Gastroesophageal sphincter (tissue), 4 donors: ENCODE results near the gene OR10D3. TPM values are rescaled to one million over a fixed set of nuclear protein-coding genes. Genes with fewer than 3 reads are reported as not detected.

Source experiments
- ATAC-seq: fragments of 150-250 bp; one replicate; pipeline ENCODE4 v1.9.1; 2016; ENCODE audit warnings: mild to moderate bottlenecking, moderate library complexity
- H3K27ac ChIP-seq, 4 donors: fragments of 200-600 bp; sonication (generic) in 3 of 4; 1 replicate in 3 of 4; 2 replicates in 1 of 4; pipeline ENCODE4 v1.5.1; 2016 to 2019
- H3K27me3 ChIP-seq: fragments of 200-600 bp; sonication (generic); one replicate; pipeline ENCODE4 v1.5.1; 2019
- H3K36me3 ChIP-seq, 2 donors: fragments of 200-600 bp; sonication (generic); one replicate each; pipeline ENCODE4 v1.5.1; 2019; ENCODE audit warnings: control low read depth in 1 of 2
- H3K4me1 ChIP-seq, 3 donors: fragments of 200-600 bp; sonication (generic); 1 replicate in 2 of 3; 2 replicates in 1 of 3; pipeline ENCODE4 v1.5.1; 2016 to 2019; ENCODE audit warnings: control low read depth in 2 of 3
- H3K4me3 ChIP-seq, 2 donors: fragments of 200-600 bp; sonication (generic); one replicate each; pipeline ENCODE4 v1.5.1; 2019; ENCODE audit warnings: mild to moderate bottlenecking in 1 of 2, moderate library complexity in 1 of 2
- H3K9me3 ChIP-seq, 3 donors: fragments of 200-600 bp; sonication (generic); one replicate each; pipeline ENCODE4 v1.5.1; 2017 to 2019; ENCODE audit warnings: control low read depth in 2 of 3
- EP300 ChIP-seq: sonication (generic); formaldehyde crosslinking; IDR thresholded peaks from one replicate; pipeline ENCODE4 v1.6.1; 2017; ENCODE audit warnings: antibody characterized with exemption, mild to moderate bottlenecking
- POLR2A ChIP-seq, 2 donors: fragments of 450-650 bp; IDR thresholded peaks; one replicate each; pipeline ENCODE4 v1.6.1; 2017; ENCODE audit warnings: antibody characterized with exemption in 2 of 2, mild to moderate bottlenecking in 2 of 2, moderate library complexity in 1 of 2
- POLR2AphosphoS5 ChIP-seq: sonication (generic); formaldehyde crosslinking; IDR thresholded peaks from one replicate; pipeline ENCODE4 v1.6.1; 2017; ENCODE audit warnings: antibody characterized with exemption
- WGBS, 2 donors: methylation state at CpG; one replicate each; pipeline ENCODE4 v1.1.5; 2018; ENCODE audit warnings: low coverage in 1 of 2; 5-methylcytosine and 5-hydroxymethylcytosine counted together
- total RNA-seq, 4 donors: library from RNA; depleted of rRNA; stranded (reverse); fragments of >200 nt; gene quantifications; one replicate each; pipeline ENCODE4 v1.1.0, GENCODE V29; 2016
- TF ChIP-seq, protein P1 (sequence below), 4 experiments: fragments of 200-600 bp in 2 of 4; fragments of 450-650 bp in 2 of 4; sonication (generic) in 1 of 4; IDR thresholded peaks; one replicate each; pipeline ENCODE4 v1.5.1; 2017 to 2019; ENCODE audit warnings: antibody characterized with exemption in 4 of 4, mild to moderate bottlenecking in 2 of 4, moderate library complexity in 2 of 4

OR10D3 gene
- total RNA-seq, 4 donors from 2014 or later, result not detected

DNA sequence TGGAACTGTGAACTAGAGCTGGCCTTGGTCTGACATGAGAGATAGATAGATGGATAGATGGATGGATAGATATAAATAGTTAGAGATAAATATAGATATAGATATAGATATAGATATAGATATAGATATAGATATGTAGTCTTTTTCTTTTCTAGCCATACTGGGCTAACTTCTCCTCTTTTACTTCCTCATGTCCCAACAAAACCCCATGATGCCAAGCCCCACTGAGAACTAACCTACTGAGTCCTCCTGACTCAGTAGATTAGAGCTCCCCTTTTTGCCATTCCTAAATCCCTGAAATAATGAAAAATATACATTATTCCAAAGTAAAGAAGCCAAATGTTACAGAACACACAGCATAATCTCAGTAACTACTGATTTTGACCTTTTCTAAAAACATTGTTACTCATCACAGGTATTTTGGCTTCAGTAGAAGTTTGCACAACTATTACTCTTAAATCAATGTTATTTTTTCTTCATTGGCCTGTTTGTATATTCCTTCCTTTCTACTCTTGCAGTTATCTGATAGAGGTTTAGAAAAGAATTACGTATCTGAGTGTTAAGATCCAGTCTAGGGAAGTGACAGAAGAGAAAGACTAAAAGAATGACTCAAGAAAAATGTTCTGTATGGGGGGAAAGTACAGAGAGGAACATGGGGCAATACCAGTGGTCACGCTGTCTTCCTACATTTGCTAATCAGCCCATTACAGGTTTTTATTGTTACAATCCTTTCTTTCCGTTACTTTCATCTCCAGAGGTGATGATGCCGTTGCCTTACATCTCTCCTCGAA is 6.0 kb upstream of the OR10D3 start:
- no peak overlapping the region for H3K27ac ChIP-seq
- no peaks in the 10 kb centered on the region for H3K27me3 ChIP-seq
- no peaks in the 10 kb centered on the region for H3K36me3 ChIP-seq
- TF ChIP-seq POLR2AphosphoS5, result no peak
- TF ChIP-seq, protein P1, sequence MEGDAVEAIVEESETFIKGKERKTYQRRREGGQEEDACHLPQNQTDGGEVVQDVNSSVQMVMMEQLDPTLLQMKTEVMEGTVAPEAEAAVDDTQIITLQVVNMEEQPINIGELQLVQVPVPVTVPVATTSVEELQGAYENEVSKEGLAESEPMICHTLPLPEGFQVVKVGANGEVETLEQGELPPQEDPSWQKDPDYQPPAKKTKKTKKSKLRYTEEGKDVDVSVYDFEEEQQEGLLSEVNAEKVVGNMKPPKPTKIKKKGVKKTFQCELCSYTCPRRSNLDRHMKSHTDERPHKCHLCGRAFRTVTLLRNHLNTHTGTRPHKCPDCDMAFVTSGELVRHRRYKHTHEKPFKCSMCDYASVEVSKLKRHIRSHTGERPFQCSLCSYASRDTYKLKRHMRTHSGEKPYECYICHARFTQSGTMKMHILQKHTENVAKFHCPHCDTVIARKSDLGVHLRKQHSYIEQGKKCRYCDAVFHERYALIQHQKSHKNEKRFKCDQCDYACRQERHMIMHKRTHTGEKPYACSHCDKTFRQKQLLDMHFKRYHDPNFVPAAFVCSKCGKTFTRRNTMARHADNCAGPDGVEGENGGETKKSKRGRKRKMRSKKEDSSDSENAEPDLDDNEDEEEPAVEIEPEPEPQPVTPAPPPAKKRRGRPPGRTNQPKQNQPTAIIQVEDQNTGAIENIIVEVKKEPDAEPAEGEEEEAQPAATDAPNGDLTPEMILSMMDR (IDR thresholded peaks at IDR 0.05), result no peak
- no peak for TF ChIP-seq POLR2A (IDR thresholded peaks at IDR 0.05)
- TF ChIP-seq EP300, result no peak
- 72 to 81% methylated on average over 5 of the region's 5 CpGs for WGBS, 2 donors
- H3K4me3 ChIP-seq, result no peak overlapping the region
- H3K9me3 ChIP-seq, result no peaks in the 10 kb centered on the region
- no peaks in the 10 kb centered on the region for H3K4me1 ChIP-seq
- no peak for ATAC-seq

DNA sequence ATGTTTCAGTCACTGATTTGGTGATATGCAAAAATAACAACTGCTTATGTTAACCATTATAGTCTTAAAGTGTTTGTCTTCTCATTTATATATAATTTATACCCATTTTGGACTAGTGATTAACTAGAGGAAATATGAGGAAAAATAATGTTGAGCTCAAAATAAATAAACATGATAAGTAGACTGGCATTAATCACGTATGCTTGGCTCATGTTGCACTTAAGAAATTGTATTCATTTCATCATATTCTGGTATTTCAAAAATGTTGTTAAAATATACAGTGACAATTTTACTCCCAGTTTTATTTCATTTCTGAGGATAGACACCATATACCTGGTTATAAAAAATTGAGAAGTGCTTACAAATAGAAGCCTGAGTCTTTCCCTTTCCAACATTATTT is 3.8 kb upstream of the OR10D3 start:
- WGBS, 2 donors, result 32 to 47% methylated on average over 1 of the region's 1 CpG
- Histone ChIP-seq H3K36me3 (no peaks in the 10 kb centered on the region), H3K9me3 (no peaks in the 10 kb centered on the region), H3K4me3 (no peak overlapping the region), H3K27me3 (no peaks in the 10 kb centered on the region), H3K27ac (no peak overlapping the region), H3K4me1 (no peaks in the 10 kb centered on the region)
- ATAC-seq, result no peak
- TF ChIP-seq, protein P1 (IDR thresholded peaks at IDR 0.05), result no peak
- TF ChIP-seq EP300, result no peak
- no peak for TF ChIP-seq POLR2AphosphoS5
- TF ChIP-seq POLR2A (IDR thresholded peaks at IDR 0.05), result no peak

DNA sequence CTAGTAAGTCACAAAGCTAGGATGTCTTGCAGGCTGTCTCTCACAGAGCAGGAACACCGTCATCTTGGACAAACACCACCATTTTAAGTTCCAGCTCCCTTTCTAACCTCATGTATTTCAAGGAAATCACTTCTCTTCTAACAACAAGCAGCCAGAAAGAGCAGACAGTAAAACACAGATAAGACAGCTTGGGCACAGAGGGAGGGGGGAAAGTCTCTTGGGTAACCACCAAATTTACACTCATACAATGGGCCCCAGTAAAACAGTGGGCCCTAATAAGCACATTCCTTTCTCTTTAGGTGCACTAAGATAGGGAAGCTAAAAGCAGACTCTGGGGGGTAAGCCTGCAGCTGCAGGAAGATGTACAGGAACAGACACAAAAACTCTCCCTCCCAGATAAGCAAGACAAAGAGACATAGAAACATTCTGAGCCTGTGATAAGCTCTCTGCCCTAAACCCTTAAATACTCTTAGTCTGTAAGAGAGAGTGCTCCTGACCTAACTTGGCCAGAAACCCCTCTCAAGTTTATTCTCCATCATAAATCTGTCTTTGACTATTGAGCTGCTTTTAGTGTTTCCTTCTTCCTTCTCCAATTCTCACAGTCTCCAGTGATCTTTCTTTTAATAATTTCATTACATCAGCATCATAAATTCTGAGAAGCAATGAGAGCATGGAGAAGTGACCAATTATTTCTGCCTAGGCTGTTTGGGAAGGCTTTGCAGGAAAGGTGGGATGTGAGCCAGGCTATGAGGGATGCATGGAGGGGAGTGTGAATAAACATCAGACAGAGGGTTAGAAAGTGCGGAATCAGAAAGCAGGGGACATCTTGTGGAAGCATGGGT is 7.4 kb downstream of the OR10D3 start:
- TF ChIP-seq POLR2AphosphoS5 (no peak), POLR2A (IDR thresholded peaks at IDR 0.05) (no peak), EP300 (no peak)
- TF ChIP-seq, protein P1 (IDR thresholded peaks at IDR 0.05), result no peak
- H3K4me1 ChIP-seq, result peaks cover 0 to 9% (median 0%) of the 10 kb centered on the region in 3 donors
- H3K27me3 ChIP-seq, result peaks cover 5% of the 10 kb centered on the region
- no peak overlapping the region for H3K4me3 ChIP-seq
- H3K9me3 ChIP-seq, result no peaks in the 10 kb centered on the region
- no peak for ATAC-seq
- H3K27ac ChIP-seq, result no peak overlapping the region
- no peaks in the 10 kb centered on the region for H3K36me3 ChIP-seq
- 44 to 45% methylated on average over 2 of the region's 2 CpGs for WGBS, 2 donors

DNA sequence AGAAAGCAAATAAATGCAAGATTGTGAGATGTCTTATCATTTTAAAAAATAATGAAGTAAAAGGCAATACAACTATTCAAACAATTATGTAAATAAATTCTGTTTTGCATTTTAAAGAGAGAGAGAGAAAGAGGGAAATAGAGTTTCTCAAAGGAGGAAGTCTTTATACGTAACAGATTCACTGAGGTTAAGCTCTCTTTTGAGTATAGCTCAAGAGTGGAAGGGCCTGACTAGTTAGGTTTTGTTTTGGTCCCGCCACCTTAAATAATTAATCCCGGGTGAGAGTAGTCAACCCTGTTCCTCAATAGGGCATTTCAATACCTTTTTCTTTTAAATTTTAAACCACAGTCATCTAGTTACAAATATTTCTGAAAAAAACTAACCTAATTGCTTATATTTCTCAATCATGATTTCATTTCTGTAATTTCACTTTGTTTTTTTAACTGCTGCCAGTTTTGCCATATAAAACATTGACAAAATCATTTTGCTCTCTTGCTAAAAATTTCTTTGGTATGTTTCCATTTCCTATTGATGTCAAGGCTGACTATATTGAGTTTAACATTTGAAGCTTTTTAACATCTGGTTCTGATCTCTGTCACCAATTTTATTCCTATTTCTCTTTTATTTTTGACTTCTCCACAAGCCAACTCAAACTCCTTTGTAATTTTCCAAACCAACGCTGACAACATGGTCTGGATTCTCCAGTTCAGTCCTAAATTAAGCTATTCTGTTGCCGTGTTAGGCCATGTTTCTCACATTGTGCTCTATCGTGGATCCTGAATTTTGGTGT is 10.3 kb downstream of the OR10D3 start:
- no peaks in the 10 kb centered on the region for H3K27me3 ChIP-seq
- 21 to 42% methylated on average over 6 of the region's 6 CpGs for WGBS, 2 donors
- no peak for TF ChIP-seq POLR2AphosphoS5
- TF ChIP-seq, protein P1 (IDR thresholded peaks at IDR 0.05), result no peak
- no peak for TF ChIP-seq POLR2A (IDR thresholded peaks at IDR 0.05)
- TF ChIP-seq EP300, result no peak
- no peaks in the 10 kb centered on the region for H3K36me3 ChIP-seq
- peaks cover 0 to 9% (median 0%) of the 10 kb centered on the region in 3 donors for H3K4me1 ChIP-seq
- H3K27ac ChIP-seq, result peak overlapping the region in 3 of 4 donors; percentile 4 to 33 (median 25)
- H3K9me3 ChIP-seq, result no peaks in the 10 kb centered on the region
- no peak overlapping the region for H3K4me3 ChIP-seq
- ATAC-seq, result peak; percentile 39
